Skeletal muscle tissue (tissue), 4 donors: ENCODE measurements around the gene DYSF. TPM values are rescaled to one million over a fixed set of nuclear protein-coding genes. Genes with fewer than 3 reads are reported as not detected.

ENCODE experiments used
- H3K27ac ChIP-seq: one replicate; pipeline ENCODE4 v1.7.0; 2013; ENCODE audit warnings: mild to moderate bottlenecking, low read depth, low read length, inconsistent platforms
- H3K27me3 ChIP-seq, 3 donors: one replicate each; pipeline ENCODE4 v1.7.0; 2013; ENCODE audit warnings: low read length in 3 of 3; ENCODE audit not compliant: control insufficient read depth in 3 of 3, insufficient read depth in 3 of 3
- H3K36me3 ChIP-seq, 3 donors: one replicate each; pipeline ENCODE4 v1.7.0; 2013; ENCODE audit warnings: low read length in 3 of 3; ENCODE audit not compliant: control insufficient read depth in 3 of 3, insufficient read depth in 3 of 3
- H3K4me1 ChIP-seq, 3 donors: one replicate each; pipeline ENCODE4 v1.7.0; 2013; ENCODE audit warnings: low read length in 3 of 3, mild to moderate bottlenecking in 3 of 3; ENCODE audit not compliant: control insufficient read depth in 3 of 3, insufficient read depth in 3 of 3
- H3K4me3 ChIP-seq, 3 donors: one replicate each; pipeline ENCODE4 v1.7.0; 2013; ENCODE audit warnings: low read length in 3 of 3
- H3K9ac ChIP-seq, 3 donors: one replicate each; pipeline ENCODE4 v1.7.0; 2013; ENCODE audit warnings: low read length in 3 of 3, mild to moderate bottlenecking in 3 of 3, moderate library complexity in 2 of 3, low read depth in 1 of 3
- H3K9me3 ChIP-seq, 3 donors: one replicate each; pipeline ENCODE4 v1.7.0; 2013; ENCODE audit warnings: low read length in 3 of 3; ENCODE audit not compliant: control insufficient read depth in 3 of 3
- total RNA-seq: library from RNA; depleted of rRNA; stranded (reverse); fragments of >200 nt; gene quantifications from one replicate; pipeline ENCODE4 v1.2.3, GENCODE V29; 2014
- donor health status: Osteomylitis.

Gene DYSF
- total RNA-seq, 1 donor from 2014 or later, result 88.7 TPM

GRCh38 chr2:71561441-71562267, 108.3 kb downstream of the DYSF start:
- no peak overlapping the region for H3K9ac ChIP-seq
- no peaks in the 10 kb centered on the region for H3K4me1 ChIP-seq
- H3K4me3 ChIP-seq, result no peak overlapping the region
- no peak overlapping the region for H3K27ac ChIP-seq
- H3K27me3 ChIP-seq, result no peaks in the 10 kb centered on the region
- peaks cover 41 to 47% (median 42%) of the 10 kb centered on the region in 3 donors for H3K36me3 ChIP-seq
- no peaks in the 10 kb centered on the region for H3K9me3 ChIP-seq

DNA sequence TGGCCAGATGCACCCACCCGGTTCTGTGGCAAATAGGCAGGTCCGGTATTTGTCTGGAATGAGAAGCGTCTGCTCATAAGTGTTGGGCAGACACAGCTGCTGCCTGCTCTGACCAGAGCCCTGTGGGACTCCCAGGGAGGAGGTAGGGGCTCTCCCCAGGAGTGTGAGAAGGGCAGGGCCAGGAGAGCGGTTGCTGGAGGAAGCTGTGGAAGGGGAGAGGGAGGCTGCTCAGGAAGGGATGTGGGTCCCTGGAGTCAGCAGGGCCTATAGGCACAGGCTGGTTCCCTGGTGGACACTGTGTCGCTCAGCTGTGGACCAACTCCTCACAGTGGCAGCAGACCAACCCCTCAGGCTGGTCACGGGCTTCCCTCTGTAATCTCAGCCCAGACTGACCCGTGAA, 109.2 kb downstream of the DYSF start:
- Histone ChIP-seq H3K9me3 (no peaks in the 10 kb centered on the region), H3K9ac (no peak overlapping the region), H3K27ac (no peak overlapping the region), H3K36me3 (peaks cover 34 to 42% (median 34%) of the 10 kb centered on the region in 3 donors), H3K4me1 (no peaks in the 10 kb centered on the region), H3K27me3 (no peaks in the 10 kb centered on the region), H3K4me3 (no peak overlapping the region)

DNA sequence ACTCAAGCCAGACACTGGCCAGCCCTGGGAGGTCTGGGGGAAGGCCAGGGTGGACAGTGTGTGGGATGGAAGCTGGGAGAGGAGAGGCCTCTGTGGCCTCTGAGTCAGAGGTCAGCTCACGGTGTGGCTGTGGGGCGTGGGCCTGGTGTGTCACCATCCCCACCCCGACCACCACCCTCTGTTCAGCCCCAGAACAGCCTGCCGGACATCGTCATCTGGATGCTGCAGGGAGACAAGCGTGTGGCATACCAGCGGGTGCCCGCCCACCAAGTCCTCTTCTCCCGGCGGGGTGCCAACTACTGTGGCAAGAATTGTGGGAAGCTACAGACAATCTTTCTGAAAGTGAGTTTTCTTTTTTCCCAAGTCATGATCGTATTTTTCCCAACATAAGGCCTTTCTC, 110.5 kb downstream of the DYSF start:
- no peak overlapping the region for H3K4me3 ChIP-seq
- no peaks in the 10 kb centered on the region for H3K4me1 ChIP-seq
- H3K36me3 ChIP-seq, result peaks cover 39 to 46% (median 40%) of the 10 kb centered on the region in 3 donors
- H3K9ac ChIP-seq, result no peak overlapping the region
- H3K27ac ChIP-seq, result no peak overlapping the region
- H3K27me3 ChIP-seq, result no peaks in the 10 kb centered on the region
- no peaks in the 10 kb centered on the region for H3K9me3 ChIP-seq

DNA sequence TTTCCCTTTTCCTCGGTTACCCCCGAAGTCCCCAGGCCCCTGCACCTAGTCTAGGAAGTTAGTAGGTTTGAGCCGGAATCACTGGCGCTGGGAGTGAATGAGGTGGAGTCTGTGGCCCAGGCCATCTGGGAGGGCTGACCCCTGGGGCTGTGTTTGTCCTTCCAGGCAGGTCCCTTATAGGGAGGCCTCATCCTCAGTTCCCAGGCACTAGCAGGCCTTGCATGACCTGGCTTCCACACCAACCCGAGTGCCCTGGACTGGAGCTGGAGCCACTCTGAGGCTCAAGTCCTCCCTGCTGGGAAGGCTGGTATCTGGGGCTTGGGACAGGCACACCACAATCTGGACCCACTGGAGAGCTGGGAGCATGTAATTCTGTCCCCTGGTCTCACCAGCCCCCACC, 111.0 kb downstream of the DYSF start:
- Histone ChIP-seq H3K36me3 (peaks cover 36 to 44% (median 44%) of the 10 kb centered on the region in 3 donors), H3K4me1 (no peaks in the 10 kb centered on the region), H3K9ac (no peak overlapping the region)

GRCh38 chr2:71564790-71565189, 111.4 kb downstream of the DYSF start:
- H3K36me3 ChIP-seq, result peaks cover 37 to 44% (median 43%) of the 10 kb centered on the region in 3 donors
- no peak overlapping the region for H3K4me3 ChIP-seq
- no peaks in the 10 kb centered on the region for H3K27me3 ChIP-seq
- no peak overlapping the region for H3K27ac ChIP-seq
- no peaks in the 10 kb centered on the region for H3K4me1 ChIP-seq
- no peak overlapping the region for H3K9ac ChIP-seq
- H3K9me3 ChIP-seq, result no peaks in the 10 kb centered on the region

More for the DNA sequence above, 111.0 kb downstream of the DYSF start:
- Histone ChIP-seq H3K9me3 (no peaks in the 10 kb centered on the region), H3K4me3 (no peak overlapping the region), H3K27me3 (no peaks in the 10 kb centered on the region), H3K27ac (no peak overlapping the region)

- Histone ChIP-seq H3K27ac (no peak overlapping the region), H3K4me3 (no peak overlapping the region), H3K27me3 (no peaks in the 10 kb centered on the region), H3K9ac (no peak overlapping the region), H3K9me3 (no peaks in the 10 kb centered on the region), H3K4me1 (no peaks in the 10 kb centered on the region), H3K36me3 (peaks cover 53 to 58% (median 58%) of the 10 kb centered on the region in 3 donors)
These were observed 113.0 kb downstream of the DYSF start for GRCh38 chr2:71566372-71566771.

DNA sequence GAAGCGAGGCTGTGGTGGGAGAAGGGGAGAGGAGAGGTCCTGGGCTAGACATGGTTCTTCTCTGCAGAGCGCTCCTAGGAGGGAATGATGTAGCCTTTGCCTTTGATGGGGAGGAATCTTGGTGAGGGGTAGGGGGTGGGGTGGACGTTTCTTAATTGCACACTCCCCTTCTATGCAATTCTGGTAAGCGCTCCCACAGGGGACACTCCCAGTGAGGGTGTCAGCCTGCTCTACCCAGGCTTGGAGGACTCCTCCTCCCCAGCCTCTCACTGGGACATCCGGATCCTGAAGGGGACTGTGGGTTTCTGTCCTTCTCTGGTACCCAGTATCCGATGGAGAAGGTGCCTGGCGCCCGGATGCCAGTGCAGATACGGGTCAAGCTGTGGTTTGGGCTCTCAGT, 114.3 kb downstream of the DYSF start:
- Histone ChIP-seq H3K36me3 (peaks cover 57 to 60% (median 58%) of the 10 kb centered on the region in 3 donors), H3K9ac (no peak overlapping the region), H3K4me1 (no peaks in the 10 kb centered on the region), H3K9me3 (no peaks in the 10 kb centered on the region), H3K4me3 (no peak overlapping the region), H3K27me3 (no peaks in the 10 kb centered on the region), H3K27ac (no peak overlapping the region)

- Histone ChIP-seq H3K4me1 (no peaks in the 10 kb centered on the region), H3K9ac (no peak overlapping the region), H3K36me3 (peaks cover 58 to 60% (median 59%) of the 10 kb centered on the region in 3 donors), H3K27ac (no peak overlapping the region), H3K27me3 (no peaks in the 10 kb centered on the region), H3K4me3 (no peak overlapping the region), H3K9me3 (no peaks in the 10 kb centered on the region)
These were observed 114.7 kb downstream of the DYSF start for GRCh38 chr2:71568103-71568502.

- no peak overlapping the region for H3K27ac ChIP-seq
- H3K36me3 ChIP-seq, result peaks cover 56 to 66% (median 56%) of the 10 kb centered on the region in 3 donors
- no peaks in the 10 kb centered on the region for H3K4me1 ChIP-seq
- no peak overlapping the region for H3K9ac ChIP-seq
- H3K9me3 ChIP-seq, result no peaks in the 10 kb centered on the region
- no peak overlapping the region for H3K4me3 ChIP-seq
- no peaks in the 10 kb centered on the region for H3K27me3 ChIP-seq
These were observed 117.2 kb downstream of the DYSF start for GRCh38 chr2:71570511-71570910.

- Histone ChIP-seq H3K4me1 (no peaks in the 10 kb centered on the region), H3K27ac (no peak overlapping the region), H3K9me3 (no peaks in the 10 kb centered on the region), H3K9ac (no peak overlapping the region), H3K36me3 (peaks cover 52 to 67% (median 55%) of the 10 kb centered on the region in 3 donors), H3K27me3 (no peaks in the 10 kb centered on the region), H3K4me3 (no peak overlapping the region)
These were observed 117.6 kb downstream of the DYSF start for GRCh38 chr2:71570951-71571460.
